Neutrophil (primary cell): ENCODE data around the gene C2orf74.

Source experiments
- H3K27ac ChIP-seq: fragments of 200-600 bp; sonication (generic); 2 replicates; pipeline ENCODE4 v1.5.1; 2016; ENCODE audit warnings: mild to moderate bottlenecking, moderate library complexity
- H3K27me3 ChIP-seq: fragments of 200-600 bp; sonication (generic); 2 replicates; pipeline ENCODE4 v1.6.0; 2016; ENCODE audit warnings: mild to moderate bottlenecking
- H3K36me3 ChIP-seq: fragments of 200-600 bp; sonication (generic); 2 replicates; pipeline ENCODE4 v1.5.1; 2017
- H3K4me1 ChIP-seq, 2 experiments: fragments of 200-600 bp in 1 of 2; sonication (generic) in 1 of 2; 1 replicate in 1 of 2; 2 replicates in 1 of 2; pipeline versions ENCODE4 v1.5.1 to v1.6.1; 2013 to 2016; ENCODE audit warnings: low read depth in 1 of 2, low read length in 1 of 2, mild to moderate bottlenecking in 1 of 2, moderate library complexity in 1 of 2; ENCODE audit not compliant: control insufficient read depth in 1 of 2, insufficient read depth in 1 of 2
- H3K4me3 ChIP-seq, 2 experiments: fragments of 200-600 bp in 1 of 2; sonication (generic) in 1 of 2; 1 replicate in 1 of 2; 2 replicates in 1 of 2; pipeline ENCODE4 v1.5.1; 2013 to 2016; ENCODE audit warnings: low read depth in 1 of 2, low read length in 1 of 2, mild to moderate bottlenecking in 1 of 2, moderate library complexity in 1 of 2
- H3K9me3 ChIP-seq: fragments of 200-600 bp; sonication (generic); 2 replicates; pipeline ENCODE4 v1.5.1; 2016
- TF ChIP-seq, protein P1 (sequence below): fragments of 200-600 bp; sonication (generic); IDR thresholded peaks from 2 replicates; pipeline ENCODE4 v1.5.1; 2016; ENCODE audit warnings: antibody characterized with exemption

Gene C2orf74

DNA sequence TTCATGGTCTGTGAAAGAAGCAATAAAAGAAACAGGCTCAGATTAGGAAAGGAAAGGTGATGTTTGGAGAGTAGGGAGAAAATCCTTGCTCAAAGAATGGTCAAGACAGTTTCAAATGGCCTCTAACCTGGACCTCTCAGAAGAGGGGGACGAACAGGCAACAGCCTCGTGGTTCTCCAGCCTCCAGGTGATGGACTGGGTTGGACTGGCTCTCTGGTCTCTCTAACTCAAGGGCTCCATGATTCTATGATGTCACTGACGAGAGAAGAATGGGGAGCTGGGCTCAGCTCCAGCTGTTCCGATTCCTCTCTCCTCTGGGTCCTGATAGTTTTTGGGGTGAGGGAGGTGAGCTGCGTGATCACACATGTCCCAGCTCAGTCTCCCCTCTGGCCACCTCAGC lies at the start of gene C2orf74:
Gene C2orf74 (plus strand): TSS at position 301 of the 400 bp plus-strand sequence. CDS start 327 bp downstream, outside the sequence.
- no peaks in the 10 kb centered on the region for H3K9me3 ChIP-seq
- H3K4me3 ChIP-seq, result no peak within 1 kb of the TSS
- peaks cover 8% of the 10 kb centered on the region for H3K36me3 ChIP-seq
- no peaks in the 10 kb centered on the region for H3K27me3 ChIP-seq
- TF ChIP-seq, protein P1, sequence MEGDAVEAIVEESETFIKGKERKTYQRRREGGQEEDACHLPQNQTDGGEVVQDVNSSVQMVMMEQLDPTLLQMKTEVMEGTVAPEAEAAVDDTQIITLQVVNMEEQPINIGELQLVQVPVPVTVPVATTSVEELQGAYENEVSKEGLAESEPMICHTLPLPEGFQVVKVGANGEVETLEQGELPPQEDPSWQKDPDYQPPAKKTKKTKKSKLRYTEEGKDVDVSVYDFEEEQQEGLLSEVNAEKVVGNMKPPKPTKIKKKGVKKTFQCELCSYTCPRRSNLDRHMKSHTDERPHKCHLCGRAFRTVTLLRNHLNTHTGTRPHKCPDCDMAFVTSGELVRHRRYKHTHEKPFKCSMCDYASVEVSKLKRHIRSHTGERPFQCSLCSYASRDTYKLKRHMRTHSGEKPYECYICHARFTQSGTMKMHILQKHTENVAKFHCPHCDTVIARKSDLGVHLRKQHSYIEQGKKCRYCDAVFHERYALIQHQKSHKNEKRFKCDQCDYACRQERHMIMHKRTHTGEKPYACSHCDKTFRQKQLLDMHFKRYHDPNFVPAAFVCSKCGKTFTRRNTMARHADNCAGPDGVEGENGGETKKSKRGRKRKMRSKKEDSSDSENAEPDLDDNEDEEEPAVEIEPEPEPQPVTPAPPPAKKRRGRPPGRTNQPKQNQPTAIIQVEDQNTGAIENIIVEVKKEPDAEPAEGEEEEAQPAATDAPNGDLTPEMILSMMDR, result no peak
- no peaks in the 10 kb centered on the region for H3K4me1 ChIP-seq
- H3K27ac ChIP-seq, result no peak within 1 kb of the TSS

DNA sequence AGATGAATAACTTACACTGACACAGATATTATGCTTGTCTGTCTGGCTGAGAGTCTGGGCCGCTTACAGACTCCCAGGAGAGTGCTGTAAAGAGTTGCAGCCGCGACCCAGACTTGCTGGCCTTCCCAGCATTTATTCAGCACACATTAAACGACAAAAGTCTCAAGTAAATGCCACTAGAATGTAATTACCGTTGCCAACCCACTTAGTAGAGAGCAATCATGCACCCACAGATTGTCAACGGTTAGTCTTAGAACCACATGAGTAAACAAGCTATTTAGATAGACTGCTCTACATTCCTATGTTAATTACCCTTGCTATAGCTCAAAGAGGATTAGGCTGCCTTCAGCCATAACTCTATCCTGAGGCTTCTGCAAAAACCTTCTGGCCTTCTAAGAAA lies 47.8 kb upstream of the C2orf74 start:
- peaks cover 20% of the 10 kb centered on the region for H3K36me3 ChIP-seq
- H3K4me3 ChIP-seq, result no peak overlapping the region

DNA sequence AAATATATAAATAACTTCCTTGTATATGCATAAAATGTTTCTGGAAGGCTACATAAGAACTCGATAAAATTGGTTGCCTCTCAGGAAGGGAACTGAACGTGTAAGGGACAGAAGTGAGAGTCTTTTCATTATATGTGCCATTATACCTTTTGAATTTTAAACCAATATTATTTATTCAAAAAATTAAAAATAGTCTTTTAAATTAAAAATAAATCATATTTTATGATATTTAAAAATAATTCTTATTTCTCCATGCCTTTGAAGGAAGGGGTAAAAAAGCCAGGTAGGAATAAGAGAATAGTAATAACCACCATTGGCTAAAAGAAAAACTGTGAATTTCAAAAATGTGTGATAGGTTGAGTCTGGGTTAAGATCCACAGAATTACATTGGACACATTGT lies 45.7 kb upstream of the C2orf74 start:
- Histone ChIP-seq H3K27ac (no peak overlapping the region), H3K4me3 (no peak overlapping the region), H3K36me3 (peaks cover 23% of the 10 kb centered on the region)

More for the DNA sequence above, 47.8 kb upstream of the C2orf74 start:
- TF ChIP-seq, protein P1, result no peak
- Histone ChIP-seq H3K27ac (no peak overlapping the region), H3K9me3 (no peaks in the 10 kb centered on the region), H3K27me3 (no peaks in the 10 kb centered on the region), H3K4me1 (no peaks in the 10 kb centered on the region)

DNA sequence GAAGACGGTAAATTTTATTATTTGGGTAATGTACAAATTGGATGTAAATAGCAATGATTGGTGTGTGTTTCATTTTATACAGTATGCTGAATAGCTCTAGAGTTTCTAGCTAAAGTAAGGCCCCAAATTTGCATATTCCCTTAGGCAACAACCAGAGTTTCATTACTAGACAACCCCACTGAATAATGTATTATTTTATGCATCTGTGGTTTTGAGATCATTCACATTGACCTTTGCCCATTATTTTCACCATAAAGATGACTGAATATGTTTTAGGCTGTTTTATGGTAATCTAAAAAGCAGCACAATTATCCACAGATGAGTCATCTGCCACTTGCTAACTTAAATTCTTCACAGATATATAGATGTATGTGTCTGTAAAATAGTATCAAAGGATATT lies 44.5 kb upstream of the C2orf74 start:
- TF ChIP-seq, protein P1, result no peak
- H3K27ac ChIP-seq, result no peak overlapping the region
- H3K4me3 ChIP-seq, result no peak overlapping the region
- H3K27me3 ChIP-seq, result no peaks in the 10 kb centered on the region
- H3K36me3 ChIP-seq, result peaks cover 23% of the 10 kb centered on the region
- no peaks in the 10 kb centered on the region for H3K9me3 ChIP-seq
- no peaks in the 10 kb centered on the region for H3K4me1 ChIP-seq

More for the DNA sequence above, 45.7 kb upstream of the C2orf74 start:
- Histone ChIP-seq H3K4me1 (no peaks in the 10 kb centered on the region), H3K9me3 (no peaks in the 10 kb centered on the region), H3K27me3 (no peaks in the 10 kb centered on the region)
- TF ChIP-seq, protein P1, result no peak

DNA sequence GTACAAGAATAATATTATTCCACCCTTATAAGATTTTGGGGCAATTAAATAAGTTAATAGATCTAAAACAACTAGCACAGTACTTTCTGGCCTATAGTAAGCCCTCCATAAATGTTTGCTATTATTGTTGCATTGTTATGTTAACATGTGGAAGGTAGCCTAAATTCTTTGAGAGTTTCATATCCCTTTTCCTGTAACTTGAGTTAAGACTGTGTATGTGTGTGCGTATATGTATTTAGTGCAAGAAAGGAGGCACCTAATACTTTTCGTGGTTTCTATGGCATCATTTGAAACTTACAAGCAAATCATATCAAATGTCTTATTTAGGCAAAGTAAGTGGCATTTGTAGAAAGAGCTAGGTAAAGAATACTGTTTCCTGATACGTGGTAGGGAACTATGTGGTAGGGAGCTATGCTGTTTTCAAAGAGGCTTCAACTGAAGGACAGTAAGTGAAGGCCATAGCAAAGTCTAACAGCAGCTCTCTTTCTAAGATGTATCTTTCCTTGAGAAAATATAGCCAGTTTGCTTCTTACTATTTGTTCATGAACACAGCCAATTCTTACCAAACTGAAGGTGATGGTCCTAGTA lies 36.8 kb upstream of the C2orf74 start:
- no peaks in the 10 kb centered on the region for H3K9me3 ChIP-seq
- TF ChIP-seq, protein P1, result no peak
- H3K27ac ChIP-seq, result no peak overlapping the region
- no peaks in the 10 kb centered on the region for H3K36me3 ChIP-seq
- no peak overlapping the region for H3K4me3 ChIP-seq
- H3K4me1 ChIP-seq, result no peaks in the 10 kb centered on the region
- no peaks in the 10 kb centered on the region for H3K27me3 ChIP-seq
